Rectal smooth muscle tissue (tissue), 1 donor: Measurements from ENCODE around the gene SMIM13.

ENCODE experiments used
- H3K27ac ChIP-seq: one replicate; pipeline ENCODE4 v1.7.0; 2013; ENCODE audit warnings: low read depth, low read length, inconsistent platforms
- H3K27me3 ChIP-seq: one replicate; pipeline ENCODE4 v1.7.0; 2013; ENCODE audit warnings: low read length; ENCODE audit not compliant: control insufficient read depth, insufficient read depth
- H3K36me3 ChIP-seq: one replicate; pipeline ENCODE4 v1.7.0; 2013; ENCODE audit warnings: low read length; ENCODE audit not compliant: control insufficient read depth, insufficient read depth
- H3K4me1 ChIP-seq: one replicate; pipeline ENCODE4 v1.7.0; 2013; ENCODE audit warnings: low read length; ENCODE audit not compliant: control insufficient read depth, insufficient read depth
- H3K4me3 ChIP-seq: one replicate; pipeline ENCODE4 v1.7.0; 2013; ENCODE audit warnings: low read length
- H3K9ac ChIP-seq: one replicate; pipeline ENCODE4 v1.7.0; 2013; ENCODE audit warnings: low read length

SMIM13 gene

DNA sequence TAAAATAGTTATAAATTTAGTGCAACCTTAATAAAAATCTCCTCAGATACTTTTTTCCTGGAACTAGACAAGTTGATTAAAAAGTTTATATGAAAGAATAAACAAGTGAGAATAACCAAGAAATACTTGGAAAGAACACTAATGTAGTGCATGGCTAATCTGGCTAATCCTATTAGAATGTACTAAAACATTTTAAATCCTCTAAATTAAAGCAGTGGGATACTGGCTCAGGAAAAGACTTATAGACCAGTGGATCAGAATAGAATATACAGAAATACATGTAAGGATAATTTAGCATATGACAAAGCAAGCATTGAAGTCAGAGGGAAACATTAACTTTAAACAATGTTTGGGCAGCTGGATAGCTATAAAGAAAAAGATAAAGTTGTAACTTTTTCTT is 58.9 kb downstream of the SMIM13 start:
- no peak overlapping the region for H3K9ac ChIP-seq
- H3K4me1 ChIP-seq: no peaks in the 10 kb centered on the region
- H3K4me3 ChIP-seq: no peak overlapping the region
- H3K36me3 ChIP-seq: no peaks in the 10 kb centered on the region
- no peak overlapping the region for H3K27ac ChIP-seq
- H3K27me3 ChIP-seq: no peaks in the 10 kb centered on the region

DNA sequence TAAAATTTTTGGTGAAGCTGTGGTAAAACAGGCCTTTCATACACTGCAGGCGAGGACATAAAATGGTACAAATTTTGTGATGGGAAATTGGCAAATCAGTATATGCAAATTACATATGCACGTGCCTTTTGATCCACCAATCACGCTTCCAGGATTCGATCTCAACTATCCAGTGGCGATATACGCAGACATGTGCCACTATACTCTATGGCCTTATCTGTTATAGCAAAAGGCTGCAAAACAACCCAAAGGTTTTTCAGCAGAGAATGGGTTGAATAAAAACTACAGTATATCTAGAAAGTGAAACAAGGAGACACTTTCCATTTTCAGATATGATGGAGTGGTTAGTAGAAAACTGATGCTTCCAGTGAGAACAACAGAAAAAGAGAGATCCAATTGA is 59.8 kb downstream of the SMIM13 start:
- no peaks in the 10 kb centered on the region for H3K4me1 ChIP-seq
- no peak overlapping the region for H3K9ac ChIP-seq
- H3K27me3 ChIP-seq: no peaks in the 10 kb centered on the region
- H3K27ac ChIP-seq: no peak overlapping the region
- no peaks in the 10 kb centered on the region for H3K36me3 ChIP-seq
- H3K4me3 ChIP-seq: no peak overlapping the region

DNA sequence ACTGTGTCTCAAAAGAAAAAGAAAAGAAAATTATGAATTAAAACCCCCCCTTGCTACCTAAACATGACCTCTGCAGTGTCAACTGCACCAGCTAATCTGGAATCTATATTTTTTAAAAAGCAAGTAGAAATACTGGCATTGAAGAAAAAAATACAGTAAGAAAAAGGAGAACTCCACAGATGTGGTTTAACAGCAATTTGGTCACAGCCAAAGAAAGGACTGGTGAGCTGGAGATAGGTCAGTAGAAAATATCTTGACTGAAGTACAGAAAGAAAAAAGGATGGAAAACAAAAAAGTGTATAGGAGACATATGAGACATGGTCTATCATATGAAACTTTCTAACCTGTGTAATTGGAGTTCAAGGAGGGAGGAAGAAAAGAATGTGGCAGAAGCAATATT is 62.0 kb downstream of the SMIM13 start:
- no peak overlapping the region for H3K4me3 ChIP-seq
- no peaks in the 10 kb centered on the region for H3K27me3 ChIP-seq
- no peaks in the 10 kb centered on the region for H3K4me1 ChIP-seq
- H3K9ac ChIP-seq: no peak overlapping the region
- no peak overlapping the region for H3K27ac ChIP-seq
- H3K36me3 ChIP-seq: no peaks in the 10 kb centered on the region

DNA sequence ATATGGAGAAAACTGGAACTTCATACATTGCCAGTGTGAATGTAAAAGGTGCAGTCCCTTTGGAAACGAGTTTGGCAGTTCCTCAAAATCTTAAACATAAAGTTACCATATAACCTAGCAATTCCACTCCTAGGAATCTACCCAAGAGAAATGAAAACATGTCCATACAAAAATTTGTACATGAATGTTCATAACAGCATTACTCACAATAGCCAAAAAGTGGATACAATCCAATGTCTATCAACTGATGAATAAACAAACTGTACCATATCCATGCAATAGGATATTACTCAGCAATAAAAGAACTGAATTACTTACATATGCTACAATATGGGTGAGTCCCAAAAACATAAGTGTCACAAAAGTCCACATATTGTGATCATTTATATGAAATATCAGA is 66.6 kb downstream of the SMIM13 start:
- Histone ChIP-seq H3K36me3 (no peaks in the 10 kb centered on the region), H3K4me3 (no peak overlapping the region), H3K4me1 (no peaks in the 10 kb centered on the region)

DNA sequence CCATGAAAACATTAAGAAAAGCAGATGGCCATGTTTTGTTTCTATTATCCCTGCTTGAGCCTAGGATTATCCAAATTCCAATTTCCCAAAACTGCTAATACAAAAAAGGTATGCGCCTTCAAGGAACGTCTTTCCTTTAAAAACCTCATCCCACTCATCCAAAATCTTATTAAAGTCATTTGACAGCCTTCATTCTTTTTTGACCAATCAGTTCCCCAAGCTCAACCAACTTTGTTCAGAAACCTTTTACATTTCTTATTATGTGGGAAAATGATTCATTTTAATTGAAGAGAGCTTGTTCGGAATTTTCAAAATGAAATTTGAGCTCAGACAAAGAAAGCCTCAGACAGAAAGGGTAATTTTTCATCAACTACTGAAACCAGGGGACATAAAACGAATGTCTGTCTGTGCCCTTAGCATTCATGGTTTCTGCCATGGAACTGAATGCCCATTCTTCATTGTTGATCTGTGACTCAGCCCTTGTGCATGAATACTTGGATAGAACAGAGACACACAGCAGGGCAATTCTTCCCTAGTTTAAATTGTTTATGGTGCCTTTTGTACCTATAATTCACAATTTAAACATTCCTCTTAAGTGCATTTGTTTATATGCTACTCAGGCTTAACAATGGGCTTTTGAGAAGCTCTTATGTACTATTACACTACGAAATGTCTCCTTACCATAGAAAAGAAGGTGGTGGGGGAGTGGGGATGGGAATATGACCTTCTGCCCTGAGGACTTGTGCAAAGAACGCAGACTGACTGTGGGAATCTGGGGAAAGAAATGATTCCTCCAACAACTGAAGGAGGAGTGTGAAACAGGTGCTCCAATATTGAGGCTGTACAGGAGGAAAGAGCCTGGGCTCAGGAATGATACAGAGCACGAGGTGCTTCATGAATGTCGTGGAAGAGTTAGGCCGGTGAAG is 67.7 kb downstream of the SMIM13 start:
- Histone ChIP-seq H3K9ac (no peak overlapping the region), H3K4me3 (no peak overlapping the region), H3K27ac (no peak overlapping the region)

More for the DNA sequence above, 66.6 kb downstream of the SMIM13 start:
- H3K9ac ChIP-seq: no peak overlapping the region
- H3K27ac ChIP-seq: no peak overlapping the region
- H3K27me3 ChIP-seq: no peaks in the 10 kb centered on the region

DNA sequence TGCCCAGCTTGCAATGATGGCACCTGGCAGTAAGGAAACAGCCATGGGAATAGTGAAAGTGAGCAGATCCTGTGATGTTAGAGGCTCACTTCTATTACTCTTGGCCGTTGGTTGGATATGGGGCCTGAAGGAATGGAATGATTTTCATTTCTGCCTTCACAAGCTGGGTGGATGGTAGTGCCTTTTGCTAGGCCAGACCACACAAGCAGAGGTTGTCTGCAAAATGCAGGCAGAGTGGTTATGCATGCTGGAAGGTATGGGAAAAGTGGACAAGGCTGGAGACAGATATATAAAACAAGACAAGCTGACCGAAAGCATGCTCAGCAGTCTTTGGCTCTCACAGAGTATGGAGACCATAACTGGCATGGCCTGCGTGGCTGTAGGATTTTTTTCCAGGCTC is 68.6 kb downstream of the SMIM13 start:
- H3K27me3 ChIP-seq: no peaks in the 10 kb centered on the region
- no peaks in the 10 kb centered on the region for H3K4me1 ChIP-seq
- H3K27ac ChIP-seq: no peak overlapping the region
- no peak overlapping the region for H3K4me3 ChIP-seq
- H3K9ac ChIP-seq: no peak overlapping the region
- no peaks in the 10 kb centered on the region for H3K36me3 ChIP-seq

More for the DNA sequence above, 67.7 kb downstream of the SMIM13 start:
- no peaks in the 10 kb centered on the region for H3K4me1 ChIP-seq
- no peaks in the 10 kb centered on the region for H3K36me3 ChIP-seq
- H3K27me3 ChIP-seq: no peaks in the 10 kb centered on the region

DNA sequence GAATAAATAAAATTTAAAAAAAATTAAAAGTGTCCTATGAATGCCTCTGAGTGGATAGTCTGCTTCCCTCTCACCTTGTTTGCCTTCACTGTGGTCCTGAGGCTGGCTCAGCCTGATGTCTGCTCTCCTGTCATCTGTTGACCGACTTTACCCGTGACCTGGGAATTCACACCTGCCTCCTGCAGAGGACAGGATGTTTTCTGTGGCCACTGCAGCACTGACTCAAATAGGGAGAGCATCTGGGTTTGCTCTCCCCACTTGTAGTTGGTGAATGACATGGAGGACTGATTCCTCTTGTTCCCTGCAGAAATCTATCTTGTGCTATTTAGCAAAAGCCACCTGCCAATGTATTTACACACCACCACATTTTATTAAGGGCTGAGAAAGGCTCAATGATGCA is 70.3 kb downstream of the SMIM13 start:
- H3K4me1 ChIP-seq: no peaks in the 10 kb centered on the region
- H3K4me3 ChIP-seq: no peak overlapping the region
- H3K9ac ChIP-seq: no peak overlapping the region
- H3K27ac ChIP-seq: no peak overlapping the region
- no peaks in the 10 kb centered on the region for H3K27me3 ChIP-seq
- H3K36me3 ChIP-seq: no peaks in the 10 kb centered on the region

DNA sequence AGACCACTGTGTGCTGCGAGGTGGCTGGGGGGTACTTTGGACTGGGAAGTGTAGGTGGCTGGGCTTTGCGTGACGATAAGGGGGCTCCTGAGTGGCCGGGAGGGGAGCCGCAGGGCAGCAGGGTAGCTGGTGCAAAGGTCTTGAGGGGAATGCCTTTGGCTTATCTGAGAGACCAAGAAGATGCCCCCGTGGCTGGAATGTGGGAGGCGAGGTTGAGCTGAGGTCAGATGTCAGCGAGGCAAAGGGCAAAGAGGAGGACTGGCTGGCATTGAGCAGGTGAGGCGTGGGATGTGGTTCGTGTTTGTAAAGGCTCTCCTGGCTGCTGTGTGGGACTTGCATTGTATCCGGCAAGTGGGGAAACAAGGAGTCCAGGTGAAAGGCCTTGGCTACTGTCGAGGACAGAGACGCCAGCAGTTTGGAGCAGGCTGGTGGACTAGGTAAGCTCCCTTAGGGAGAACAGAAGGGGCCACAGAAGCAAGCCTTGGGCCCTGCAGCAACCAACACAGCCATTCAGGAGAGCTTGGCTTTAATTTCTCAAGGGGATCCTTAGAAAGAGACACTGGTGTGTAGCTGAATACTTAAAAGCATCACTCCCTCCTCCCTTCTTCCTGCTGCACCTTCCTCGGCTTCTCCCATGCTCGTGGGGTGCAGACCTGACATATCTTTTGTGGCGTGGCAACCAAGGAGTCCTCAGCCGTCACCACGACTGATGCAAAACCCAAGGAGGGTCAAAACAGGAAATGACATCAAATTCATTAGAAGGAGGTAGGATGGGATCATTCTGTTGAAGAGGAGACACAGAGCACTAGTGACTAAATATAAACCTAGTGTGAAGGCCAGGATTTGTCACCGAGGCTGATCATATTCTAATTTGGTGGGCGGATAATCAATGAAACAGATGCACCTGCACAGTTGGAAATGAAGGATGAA is 71.3 kb downstream of the SMIM13 start:
- no peak overlapping the region for H3K27ac ChIP-seq
- H3K4me3 ChIP-seq: no peak overlapping the region
- no peaks in the 10 kb centered on the region for H3K27me3 ChIP-seq
- no peak overlapping the region for H3K9ac ChIP-seq
- no peaks in the 10 kb centered on the region for H3K4me1 ChIP-seq
- H3K36me3 ChIP-seq: no peaks in the 10 kb centered on the region

DNA sequence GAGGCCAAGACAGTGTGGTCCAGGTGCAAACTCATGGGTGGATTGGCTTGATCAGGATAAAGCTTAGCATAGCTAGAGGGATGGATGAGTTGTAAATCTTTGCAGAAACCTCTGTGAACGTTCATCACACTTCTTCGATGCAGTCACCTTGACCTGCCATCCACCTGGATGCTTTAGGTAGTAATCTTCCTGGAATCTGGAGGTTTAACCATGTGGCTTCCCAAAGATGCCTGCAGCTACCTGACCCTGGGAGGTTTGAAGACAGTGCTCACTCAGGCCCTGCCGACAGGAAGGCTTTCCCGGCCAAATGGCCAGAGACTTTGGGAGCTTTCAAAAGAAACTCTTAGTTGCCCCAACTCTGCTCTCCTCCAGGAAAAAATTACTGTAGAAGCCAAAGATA is 73.3 kb downstream of the SMIM13 start:
- H3K27ac ChIP-seq: no peak overlapping the region
- H3K36me3 ChIP-seq: no peaks in the 10 kb centered on the region
- no peaks in the 10 kb centered on the region for H3K4me1 ChIP-seq
- no peaks in the 10 kb centered on the region for H3K27me3 ChIP-seq
- no peak overlapping the region for H3K4me3 ChIP-seq
- H3K9ac ChIP-seq: no peak overlapping the region

DNA sequence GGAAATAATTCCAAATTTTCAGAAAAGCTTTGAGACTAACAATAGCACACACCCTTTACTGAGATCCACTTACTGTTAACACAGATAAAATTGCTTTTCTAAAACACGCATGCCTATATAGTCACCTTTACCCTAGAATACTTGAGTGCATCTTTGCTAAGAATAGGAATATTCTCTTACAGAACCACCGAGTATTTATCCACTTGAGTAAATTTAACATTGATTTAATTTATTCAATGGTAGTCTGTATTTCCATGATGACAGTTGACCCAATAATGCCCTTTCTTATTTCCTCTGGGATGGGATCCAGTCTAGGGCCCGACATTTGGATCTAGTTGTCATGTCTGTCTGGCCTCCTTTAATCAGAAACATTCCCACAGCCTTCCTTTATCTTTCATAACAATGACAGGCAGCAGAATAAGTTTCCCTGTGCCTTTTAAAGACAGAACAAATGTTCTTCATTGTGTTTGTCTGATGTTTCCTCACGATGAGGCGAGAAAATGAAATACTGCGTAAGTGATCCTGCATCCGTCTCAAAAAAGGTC is 74.5 kb downstream of the SMIM13 start:
- H3K36me3 ChIP-seq: no peaks in the 10 kb centered on the region
- H3K27ac ChIP-seq: no peak overlapping the region
- H3K4me1 ChIP-seq: no peaks in the 10 kb centered on the region
- no peaks in the 10 kb centered on the region for H3K27me3 ChIP-seq
- no peak overlapping the region for H3K4me3 ChIP-seq
- no peak overlapping the region for H3K9ac ChIP-seq

DNA sequence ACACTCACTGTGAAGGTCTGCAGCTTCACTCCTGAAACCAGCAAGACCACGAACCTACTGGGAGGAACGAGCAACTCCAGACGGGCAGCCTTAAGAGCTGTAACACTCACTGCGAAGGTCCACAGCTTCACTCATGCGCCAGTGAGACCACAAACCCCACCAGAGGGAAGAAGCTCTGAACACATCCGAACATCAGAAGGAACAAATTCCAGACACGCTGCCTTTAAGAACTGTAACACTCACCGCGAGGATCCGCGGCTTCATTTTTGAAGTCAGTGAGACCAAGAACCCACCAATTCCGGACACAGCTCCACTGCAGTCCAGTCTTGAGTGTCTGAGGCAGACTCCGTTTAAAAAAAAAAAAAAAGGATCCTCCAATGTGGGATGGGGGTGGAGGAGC is 78.3 kb downstream of the SMIM13 start:
- Histone ChIP-seq H3K36me3 (no peaks in the 10 kb centered on the region), H3K27me3 (no peaks in the 10 kb centered on the region), H3K9ac (no peak overlapping the region), H3K27ac (no peak overlapping the region), H3K4me1 (no peaks in the 10 kb centered on the region), H3K4me3 (no peak overlapping the region)

DNA sequence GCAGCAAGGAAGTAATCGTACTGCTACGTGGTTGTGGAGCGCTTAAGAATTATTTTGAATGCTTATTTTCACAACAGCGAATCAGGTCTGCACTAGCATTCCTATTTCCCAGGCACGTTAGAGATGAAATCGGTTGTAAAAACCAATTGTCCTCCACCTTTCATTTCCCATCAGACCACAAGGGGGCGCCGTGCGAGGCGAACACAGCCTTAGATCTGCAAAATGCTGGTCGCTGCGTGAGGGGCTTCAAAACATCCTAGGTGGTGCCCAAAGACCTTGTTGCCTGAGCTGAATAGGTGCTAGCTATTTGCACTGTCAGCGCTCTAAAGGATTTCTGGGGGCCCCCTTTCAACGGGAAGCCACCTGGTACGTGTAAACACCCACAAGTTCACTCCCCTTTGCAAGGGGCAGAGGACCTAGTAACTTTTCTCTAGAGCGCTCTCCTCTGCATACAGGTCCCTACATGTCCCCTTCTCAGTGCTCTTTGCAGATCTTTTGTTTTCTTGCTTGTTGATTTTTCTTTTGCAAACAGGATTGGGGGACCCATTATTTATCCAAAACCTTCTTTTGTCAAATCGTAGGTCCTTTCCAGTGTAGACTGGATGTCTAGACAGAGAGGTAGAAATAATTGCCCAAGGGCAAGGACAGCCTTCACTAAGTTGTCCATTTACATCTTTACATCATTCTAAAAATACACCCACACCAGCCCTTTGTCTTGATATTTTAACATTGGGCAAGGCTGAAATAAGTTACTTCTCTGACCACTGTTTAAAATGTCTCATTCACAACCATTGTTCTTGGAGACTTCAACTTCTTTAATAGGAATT is 79.1 kb downstream of the SMIM13 start:
- H3K4me1 ChIP-seq: no peaks in the 10 kb centered on the region
- H3K27me3 ChIP-seq: no peaks in the 10 kb centered on the region
- no peak overlapping the region for H3K4me3 ChIP-seq
- H3K36me3 ChIP-seq: no peaks in the 10 kb centered on the region
- H3K27ac ChIP-seq: no peak overlapping the region
- no peak overlapping the region for H3K9ac ChIP-seq
